ENCODE data around the gene PRR36. TPM values are rescaled to one million over a fixed set of nuclear protein-coding genes. Genes with fewer than 3 reads are reported as not detected.
A peak's percentile ranks its signal among the peaks of the same experiment; 100 is the strongest.
"Not testable (repeated sequence)": the region's sequence is repeated elsewhere in the genome, so short reads cannot be mapped to it uniquely, and the experiment has no call there.

PRR36 gene
- total RNA-seq, 3 donors from 2014 or later: 0.59 to 2.0 TPM; not detected in 1

GRCh38 chr19:7921302-7921966 is 47.2 kb upstream of the PRR36 start:
- H3K9me3 ChIP-seq: no peaks in the 10 kb centered on the region
- intact Hi-C loops (cut with DNase I; ENCODE audit: low total_unique reads): no loop called here

GRCh38 chr19:7920519-7921301 is 46.5 kb upstream of the PRR36 start:
- no peaks in the 10 kb centered on the region for H3K36me3 ChIP-seq
- H3K27me3 ChIP-seq: peaks cover 10 to 34% of the 10 kb centered on the region in 2 donors
- peak overlapping the region; percentile 58 to 87 (median 67) for H3K4me3 ChIP-seq
- peak; percentile 99 to 100 for DNase-seq (ENCODE audit: low spot score in 2 of 2)
- H3K9me3 ChIP-seq: no peaks in the 10 kb centered on the region
- H3K27ac ChIP-seq: peak overlapping the region; percentile 90 to 93
- TF ChIP-seq POLR2A (IDR thresholded peaks at IDR 0.05): no peak
- TF ChIP-seq POLR2AphosphoS5 (IDR thresholded peaks at IDR 0.05): peak; percentile 43 to 78 (median 72)
- H3K4me1 ChIP-seq: peaks cover 17 to 41% of the 10 kb centered on the region in 2 donors
- intact Hi-C loops (cut with DNase I; ENCODE audit: low total_unique reads): no loop called here

More at GRCh38 chr19:7921302-7921966, 47.2 kb upstream of the PRR36 start:
- H3K27ac ChIP-seq: peak overlapping the region; percentile 90 to 93
- H3K27me3 ChIP-seq: peaks cover 4 to 27% of the 10 kb centered on the region in 2 donors
- DNase-seq (ENCODE audit: low spot score in 2 of 2): no peak
- no peaks in the 10 kb centered on the region for H3K36me3 ChIP-seq
- peaks cover 20 to 36% of the 10 kb centered on the region in 2 donors for H3K4me1 ChIP-seq
- TF ChIP-seq POLR2AphosphoS5 (IDR thresholded peaks at IDR 0.05) (no peak), POLR2A (IDR thresholded peaks at IDR 0.05) (no peak), CTCF (IDR thresholded peaks at IDR 0.05) (no peak)
- H3K4me3 ChIP-seq: peak overlapping the region; percentile 58 to 87 (median 67)

GRCh38 chr19:7919610-7920518 is 45.7 kb upstream of the PRR36 start, which contains the start of gene SNAPC2:
TSS of gene SNAPC2 (plus strand) at chr19:7920338. CDS start at chr19:7920367, 29 bp downstream.
- Histone ChIP-seq H3K27me3 (peaks cover 10 to 40% of the 10 kb centered on the region in 2 donors), H3K27ac (peak within 1 kb of the TSS; percentile 90 to 93), H3K9me3 (no peaks in the 10 kb centered on the region), H3K4me1 (peaks cover 14 to 36% of the 10 kb centered on the region in 2 donors), H3K4me3 (peak within 1 kb of the TSS; percentile 58 to 87 (median 67)), H3K36me3 (no peaks in the 10 kb centered on the region)
- peak; percentile 95 to 96 for DNase-seq (ENCODE audit: low spot score in 2 of 2)
- TF ChIP-seq POLR2A (IDR thresholded peaks at IDR 0.05) (no peak), CTCF (IDR thresholded peaks at IDR 0.05) (peak in 1 of 3 donors; percentile 18), POLR2AphosphoS5 (IDR thresholded peaks at IDR 0.05) (peak; percentile 78 to 87 (median 81))
- intact Hi-C loops (cut with DNase I; ENCODE audit: low total_unique reads): no loop called here

- no peak overlapping the region for H3K27ac ChIP-seq
- intact Hi-C loops (cut with DNase I; ENCODE audit: low total_unique reads): no loop called here
- H3K9me3 ChIP-seq: no peaks in the 10 kb centered on the region
- peaks cover 14 to 32% of the 10 kb centered on the region in 2 donors for H3K4me1 ChIP-seq
- DNase-seq (ENCODE audit: low spot score in 2 of 2): no peak
- no peak for TF ChIP-seq POLR2AphosphoS5 (IDR thresholded peaks at IDR 0.05)
- no peaks in the 10 kb centered on the region for H3K36me3 ChIP-seq
- peaks cover 10 to 40% of the 10 kb centered on the region in 2 donors for H3K27me3 ChIP-seq
- no peak overlapping the region for H3K4me3 ChIP-seq
Observed at GRCh38 chr19:7918615-7919421, 44.6 kb upstream of the PRR36 start.

- H3K4me3 ChIP-seq: peak overlapping the region in 2 of 3 donors; percentile 39 to 66
Observed at GRCh38 chr19:7918062-7918614, 43.9 kb upstream of the PRR36 start.

More at GRCh38 chr19:7918062-7918614, 43.9 kb upstream of the PRR36 start:
- H3K27ac ChIP-seq: peak overlapping the region in 1 of 2 donors; percentile 9
- DNase-seq (ENCODE audit: low spot score in 2 of 2); H3K9me3 ChIP-seq; H3K36me3 ChIP-seq; intact Hi-C loops (cut with DNase I; ENCODE audit: low total_unique reads): not testable (repeated sequence)
- peaks cover 10 to 40% of the 10 kb centered on the region in 2 donors for H3K27me3 ChIP-seq
- peak in 1 of 3 donors; percentile 1 for TF ChIP-seq CTCF (IDR thresholded peaks at IDR 0.05)
- peaks cover 14 to 32% of the 10 kb centered on the region in 2 donors for H3K4me1 ChIP-seq
